ENCODE results near the gene ZBTB39.

ZBTB39 gene

GRCh38 chr12:57033431-57033830 is 27.1 kb upstream of the ZBTB39 start:
- DNase-seq (ENCODE audit: low spot score) (no peak), ATAC-seq (ENCODE audit: low read depth) (peak; percentile 83)
- Histone ChIP-seq H3K4me3 (ENCODE audit: severe bottlenecking) (no peak overlapping the region), H3K4me1 (ENCODE audit: insufficient read depth, poor library complexity, severe bottlenecking) (peaks cover 16% of the 10 kb centered on the region), H3K9me3 (ENCODE audit: severe bottlenecking) (no peaks in the 10 kb centered on the region), H3K36me3 (ENCODE audit: low read depth) (no peaks in the 10 kb centered on the region), H3K27me3 (ENCODE audit: insufficient read depth, poor library complexity, severe bottlenecking) (no peaks in the 10 kb centered on the region), H3K27ac (ENCODE audit: poor library complexity, severe bottlenecking) (no peak overlapping the region)
- TF ChIP-seq, protein P1, sequence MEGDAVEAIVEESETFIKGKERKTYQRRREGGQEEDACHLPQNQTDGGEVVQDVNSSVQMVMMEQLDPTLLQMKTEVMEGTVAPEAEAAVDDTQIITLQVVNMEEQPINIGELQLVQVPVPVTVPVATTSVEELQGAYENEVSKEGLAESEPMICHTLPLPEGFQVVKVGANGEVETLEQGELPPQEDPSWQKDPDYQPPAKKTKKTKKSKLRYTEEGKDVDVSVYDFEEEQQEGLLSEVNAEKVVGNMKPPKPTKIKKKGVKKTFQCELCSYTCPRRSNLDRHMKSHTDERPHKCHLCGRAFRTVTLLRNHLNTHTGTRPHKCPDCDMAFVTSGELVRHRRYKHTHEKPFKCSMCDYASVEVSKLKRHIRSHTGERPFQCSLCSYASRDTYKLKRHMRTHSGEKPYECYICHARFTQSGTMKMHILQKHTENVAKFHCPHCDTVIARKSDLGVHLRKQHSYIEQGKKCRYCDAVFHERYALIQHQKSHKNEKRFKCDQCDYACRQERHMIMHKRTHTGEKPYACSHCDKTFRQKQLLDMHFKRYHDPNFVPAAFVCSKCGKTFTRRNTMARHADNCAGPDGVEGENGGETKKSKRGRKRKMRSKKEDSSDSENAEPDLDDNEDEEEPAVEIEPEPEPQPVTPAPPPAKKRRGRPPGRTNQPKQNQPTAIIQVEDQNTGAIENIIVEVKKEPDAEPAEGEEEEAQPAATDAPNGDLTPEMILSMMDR (IDR thresholded peaks at IDR 0.05; ENCODE audit: poor library complexity, severe bottlenecking): no peak

GRCh38 chr12:57031789-57032188 is 25.4 kb upstream of the ZBTB39 start:
- H3K36me3 ChIP-seq (ENCODE audit: low read depth): no peaks in the 10 kb centered on the region
- DNase-seq (ENCODE audit: low spot score): no peak
- no peak for ATAC-seq (ENCODE audit: low read depth)
- no peaks in the 10 kb centered on the region for H3K27me3 ChIP-seq (ENCODE audit: insufficient read depth, poor library complexity, severe bottlenecking)
- no peaks in the 10 kb centered on the region for H3K9me3 ChIP-seq (ENCODE audit: severe bottlenecking)
- TF ChIP-seq, protein P1 (IDR thresholded peaks at IDR 0.05; ENCODE audit: poor library complexity, severe bottlenecking): no peak
- peaks cover 16% of the 10 kb centered on the region for H3K4me1 ChIP-seq (ENCODE audit: insufficient read depth, poor library complexity, severe bottlenecking)
- no peak overlapping the region for H3K27ac ChIP-seq (ENCODE audit: poor library complexity, severe bottlenecking)
- no peak overlapping the region for H3K4me3 ChIP-seq (ENCODE audit: severe bottlenecking)

DNA sequence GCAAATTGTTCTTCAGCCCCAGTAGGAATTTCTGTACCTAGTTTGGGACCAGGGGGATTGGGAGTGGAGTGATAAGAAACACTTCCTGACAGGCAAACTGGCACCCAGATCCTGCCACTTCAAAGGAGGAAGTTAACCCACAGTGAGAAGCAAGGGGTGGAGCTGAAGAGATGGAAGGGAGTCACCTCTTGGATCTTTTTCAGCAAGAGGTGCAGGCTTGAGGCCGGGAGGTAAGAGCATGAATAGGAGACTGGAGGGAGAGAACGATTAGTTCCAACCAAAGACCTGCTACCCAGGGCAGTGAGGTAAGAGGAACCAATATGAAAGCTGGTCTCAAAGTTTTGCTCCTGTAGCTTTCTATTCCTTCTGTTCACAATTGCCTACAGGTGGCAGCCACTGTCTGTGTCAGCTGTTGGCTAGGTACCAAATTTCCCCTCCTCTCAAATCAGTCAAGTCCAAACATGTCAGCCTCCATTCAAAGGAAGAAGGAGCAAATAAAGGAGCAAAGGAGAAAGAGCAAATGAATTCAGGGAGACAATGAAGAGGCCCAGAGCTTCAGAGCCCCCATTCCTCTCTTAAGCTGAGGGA is 24.9 kb upstream of the ZBTB39 start:
- H3K27me3 ChIP-seq (ENCODE audit: insufficient read depth, poor library complexity, severe bottlenecking): no peaks in the 10 kb centered on the region
- TF ChIP-seq, protein P1 (IDR thresholded peaks at IDR 0.05; ENCODE audit: poor library complexity, severe bottlenecking): peak; percentile 37
- peak; percentile 47 for ATAC-seq (ENCODE audit: low read depth)

GRCh38 chr12:57029457-57029856 is 23.1 kb upstream of the ZBTB39 start:
- Histone ChIP-seq H3K27ac (ENCODE audit: poor library complexity, severe bottlenecking) (no peak overlapping the region), H3K9me3 (ENCODE audit: severe bottlenecking) (no peaks in the 10 kb centered on the region), H3K4me3 (ENCODE audit: severe bottlenecking) (no peak overlapping the region), H3K36me3 (ENCODE audit: low read depth) (no peaks in the 10 kb centered on the region), H3K4me1 (ENCODE audit: insufficient read depth, poor library complexity, severe bottlenecking) (peaks cover 16% of the 10 kb centered on the region), H3K27me3 (ENCODE audit: insufficient read depth, poor library complexity, severe bottlenecking) (no peaks in the 10 kb centered on the region)
- DNase-seq (ENCODE audit: low spot score): no peak
- TF ChIP-seq, protein P1 (IDR thresholded peaks at IDR 0.05; ENCODE audit: poor library complexity, severe bottlenecking): no peak
- no peak for ATAC-seq (ENCODE audit: low read depth)

More for the DNA sequence above, 24.9 kb upstream of the ZBTB39 start:
- H3K27ac ChIP-seq (ENCODE audit: poor library complexity, severe bottlenecking): no peak overlapping the region
- no peaks in the 10 kb centered on the region for H3K9me3 ChIP-seq (ENCODE audit: severe bottlenecking)
- peaks cover 16% of the 10 kb centered on the region for H3K4me1 ChIP-seq (ENCODE audit: insufficient read depth, poor library complexity, severe bottlenecking)
- no peak for DNase-seq (ENCODE audit: low spot score)
- H3K36me3 ChIP-seq (ENCODE audit: low read depth): no peaks in the 10 kb centered on the region
- H3K4me3 ChIP-seq (ENCODE audit: severe bottlenecking): no peak overlapping the region

GRCh38 chr12:57027805-57028153 is 21.4 kb upstream of the ZBTB39 start:
- ATAC-seq (ENCODE audit: low read depth) (no peak), DNase-seq (ENCODE audit: low spot score) (no peak)
- Histone ChIP-seq H3K27me3 (ENCODE audit: insufficient read depth, poor library complexity, severe bottlenecking) (no peaks in the 10 kb centered on the region), H3K36me3 (ENCODE audit: low read depth) (no peaks in the 10 kb centered on the region), H3K4me3 (ENCODE audit: severe bottlenecking) (no peak overlapping the region), H3K4me1 (ENCODE audit: insufficient read depth, poor library complexity, severe bottlenecking) (peaks cover 10% of the 10 kb centered on the region), H3K27ac (ENCODE audit: poor library complexity, severe bottlenecking) (no peak overlapping the region), H3K9me3 (ENCODE audit: severe bottlenecking) (no peaks in the 10 kb centered on the region)
- TF ChIP-seq, protein P1 (IDR thresholded peaks at IDR 0.05; ENCODE audit: poor library complexity, severe bottlenecking): no peak
